GM18526 (cell line): ENCODE measurements around the gene VILL.

ENCODE experiments used
- POLR2A ChIP-seq: IDR thresholded peaks from 3 replicates; pipeline ENCODE4 v1.6.1; 2011; ENCODE audit not compliant: insufficient read length; ENCODE audit errors: extremely low read depth

VILL gene

GRCh38 chr3:37988931-37989525 lies 1.6 kb upstream of the VILL start:
- TF ChIP-seq POLR2A: no peak

- TF ChIP-seq POLR2A: no peak
These were observed 635 bp upstream of the VILL start for GRCh38 chr3:37989821-37990480.

DNA sequence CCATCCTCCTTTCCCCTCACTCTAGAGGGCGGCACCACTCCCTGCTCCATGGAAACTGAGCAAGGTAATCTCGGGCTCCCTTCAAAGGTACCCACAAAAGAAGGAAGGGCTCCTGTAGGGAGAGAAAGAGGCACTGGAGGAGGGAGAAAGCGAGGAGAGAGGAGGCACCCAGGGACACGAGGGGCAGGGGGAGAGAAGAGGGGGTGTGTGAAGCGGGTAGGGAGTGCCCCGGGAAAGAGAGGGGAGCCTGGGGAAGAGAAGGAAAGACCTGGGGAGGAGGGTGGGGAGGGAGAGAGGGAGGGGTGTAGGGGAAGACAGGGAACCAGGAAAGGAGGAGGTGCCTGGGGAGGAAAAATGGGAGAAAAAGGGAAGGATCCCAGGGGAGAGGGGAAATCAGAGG lies 523 bp downstream of the VILL start:
- no peak for TF ChIP-seq POLR2A

- no peak for TF ChIP-seq POLR2A
These were observed 1.2 kb downstream of the VILL start for GRCh38 chr3:37991823-37992222.

DNA sequence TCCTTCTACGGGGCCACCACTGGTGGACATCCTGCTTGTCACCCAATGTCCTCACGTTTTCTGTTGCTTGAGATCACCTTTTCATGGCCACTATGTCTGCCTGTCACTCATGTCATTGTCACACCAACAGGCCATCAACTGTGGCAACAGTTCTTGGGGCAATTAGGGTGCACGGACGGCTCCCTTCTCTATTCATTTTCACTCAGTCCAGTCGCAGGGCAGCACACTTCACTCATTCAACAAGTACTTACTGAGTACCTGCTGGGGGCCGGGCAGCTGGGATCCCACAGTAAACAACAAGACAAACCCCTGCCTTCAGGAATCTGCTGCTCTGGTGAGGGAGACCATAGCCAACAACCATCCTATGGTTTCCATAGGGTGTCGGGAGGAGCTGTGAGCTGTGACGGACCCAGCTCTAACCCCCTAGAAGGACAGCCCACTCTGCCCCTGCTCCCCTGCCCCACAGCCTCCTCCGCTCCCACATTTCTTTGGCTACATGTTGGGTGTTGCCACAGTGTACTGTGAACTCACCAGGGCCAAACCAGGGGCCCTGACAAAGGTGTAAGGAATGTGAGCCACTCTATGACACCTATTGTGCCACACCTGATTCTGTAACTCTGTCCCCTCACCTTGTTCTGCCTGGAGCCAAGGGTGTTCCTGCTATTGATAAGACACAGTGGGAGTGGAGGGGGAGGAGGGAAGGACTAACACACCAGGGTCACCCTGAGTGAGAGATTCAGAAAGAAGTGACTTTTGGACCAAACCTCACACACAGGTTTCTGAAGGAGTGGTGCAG lies 1.9 kb downstream of the VILL start:
- no peak for TF ChIP-seq POLR2A

DNA sequence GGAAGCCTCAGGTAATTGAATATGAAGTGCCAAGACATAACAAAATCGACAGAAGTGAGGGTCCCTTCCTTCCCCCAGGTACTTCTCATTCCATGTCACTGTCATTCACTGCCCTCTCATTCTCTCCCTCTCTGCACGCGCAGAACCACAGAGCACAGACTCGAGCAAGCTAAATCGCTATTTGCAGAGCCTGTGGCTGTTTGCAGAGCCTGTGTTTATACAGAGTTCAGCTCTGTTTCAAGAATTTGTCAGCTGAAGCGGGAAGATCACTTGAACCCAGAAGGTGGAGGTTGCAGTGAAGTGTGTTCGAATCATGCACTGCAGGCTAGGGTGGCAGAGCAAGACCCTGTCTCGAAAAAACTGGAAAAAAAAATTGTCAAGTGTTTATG lies 2.5 kb downstream of the VILL start:
- no peak for TF ChIP-seq POLR2A

GRCh38 chr3:37993460-37993819 lies 2.9 kb downstream of the VILL start:
- no peak for TF ChIP-seq POLR2A

- peak; percentile 76 for TF ChIP-seq POLR2A
These were observed 3.4 kb downstream of the VILL start for GRCh38 chr3:37993820-37994638.

GRCh38 chr3:37994639-37994972 lies 4.0 kb downstream of the VILL start:
- no peak for TF ChIP-seq POLR2A

DNA sequence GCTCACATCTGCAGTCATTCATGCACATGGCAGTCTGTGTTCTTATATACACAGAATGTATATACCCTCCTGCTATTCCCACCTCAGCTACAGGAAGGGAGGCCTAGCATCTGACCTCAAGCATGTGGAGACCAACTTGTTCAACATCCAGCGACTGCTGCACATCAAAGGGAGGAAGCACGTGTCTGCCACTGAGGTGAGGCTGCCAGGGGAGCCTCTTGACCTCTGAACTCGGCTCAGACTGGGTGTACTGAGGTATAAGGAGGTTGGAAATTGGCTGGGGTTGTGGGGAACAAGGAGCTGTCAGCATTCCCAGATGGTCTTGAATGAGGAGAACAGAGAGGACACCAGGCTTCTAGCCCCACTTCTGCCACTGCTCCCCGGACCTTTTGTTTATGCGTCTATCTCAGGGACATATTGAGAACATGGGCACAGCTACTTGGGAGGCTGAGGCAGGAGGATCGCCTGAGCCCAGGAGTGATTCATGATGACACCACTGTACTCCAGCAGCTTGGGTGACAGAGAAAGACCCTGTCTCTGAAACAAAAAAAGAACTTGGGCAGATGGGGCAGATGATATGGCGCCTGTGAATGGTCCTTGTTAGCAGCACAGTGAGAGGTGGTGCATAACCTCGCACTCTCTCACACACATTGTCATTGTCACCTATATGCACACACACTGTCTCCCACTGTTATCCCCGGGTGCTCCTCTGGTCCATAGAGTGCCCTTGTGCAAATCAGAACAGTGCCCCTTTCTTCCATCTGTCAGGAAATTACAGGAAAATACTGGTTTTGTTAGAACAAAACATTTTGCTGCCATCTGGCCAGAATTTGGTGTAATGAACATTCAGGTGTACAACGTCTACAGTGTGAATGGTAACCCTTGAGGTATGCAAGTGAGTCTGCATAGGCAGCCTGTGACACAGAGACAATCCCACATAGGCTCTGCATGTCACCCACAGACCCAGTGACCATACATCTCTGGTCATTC lies 5.4 kb downstream of the VILL start:
- TF ChIP-seq POLR2A: no peak

DNA sequence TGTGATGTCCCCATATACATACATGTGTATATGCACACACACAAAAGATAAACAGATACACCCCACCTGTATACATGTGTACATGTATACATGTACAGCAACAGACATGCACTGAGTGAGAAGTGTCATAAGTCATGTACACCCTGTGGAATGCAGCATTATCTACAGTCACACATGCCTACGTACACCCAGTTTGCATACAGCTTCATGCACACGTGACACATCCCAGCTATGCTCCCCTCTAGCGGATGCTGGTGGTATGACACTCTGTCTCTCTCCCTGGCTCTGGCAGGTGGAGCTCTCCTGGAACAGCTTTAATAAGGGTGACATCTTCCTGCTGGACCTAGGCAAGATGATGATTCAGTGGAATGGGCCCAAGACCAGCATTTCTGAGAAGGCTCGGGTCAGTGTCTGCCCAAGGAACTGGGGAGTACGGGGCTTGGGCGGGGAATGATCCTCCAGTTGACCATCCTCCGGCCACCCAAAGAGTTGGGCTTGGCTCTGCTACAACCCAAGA lies 6.3 kb downstream of the VILL start:
- TF ChIP-seq POLR2A: no peak

DNA sequence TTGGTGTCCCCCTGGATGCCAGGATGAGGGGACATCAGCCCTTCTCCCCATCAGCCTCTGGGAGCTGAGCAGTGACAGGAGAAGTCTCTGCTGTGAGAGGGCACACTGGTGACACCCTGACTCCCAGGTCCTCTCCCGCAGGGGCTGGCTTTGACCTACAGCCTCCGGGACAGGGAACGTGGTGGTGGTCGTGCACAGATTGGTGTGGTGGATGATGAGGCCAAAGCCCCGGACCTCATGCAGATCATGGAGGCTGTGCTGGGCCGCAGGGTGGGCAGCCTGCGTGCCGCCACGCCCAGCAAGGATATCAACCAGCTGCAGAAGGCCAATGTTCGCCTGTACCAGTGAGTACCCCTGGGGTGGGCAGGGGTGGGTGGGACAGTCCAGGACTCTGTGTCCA lies 6.8 kb downstream of the VILL start:
- TF ChIP-seq POLR2A: no peak

DNA sequence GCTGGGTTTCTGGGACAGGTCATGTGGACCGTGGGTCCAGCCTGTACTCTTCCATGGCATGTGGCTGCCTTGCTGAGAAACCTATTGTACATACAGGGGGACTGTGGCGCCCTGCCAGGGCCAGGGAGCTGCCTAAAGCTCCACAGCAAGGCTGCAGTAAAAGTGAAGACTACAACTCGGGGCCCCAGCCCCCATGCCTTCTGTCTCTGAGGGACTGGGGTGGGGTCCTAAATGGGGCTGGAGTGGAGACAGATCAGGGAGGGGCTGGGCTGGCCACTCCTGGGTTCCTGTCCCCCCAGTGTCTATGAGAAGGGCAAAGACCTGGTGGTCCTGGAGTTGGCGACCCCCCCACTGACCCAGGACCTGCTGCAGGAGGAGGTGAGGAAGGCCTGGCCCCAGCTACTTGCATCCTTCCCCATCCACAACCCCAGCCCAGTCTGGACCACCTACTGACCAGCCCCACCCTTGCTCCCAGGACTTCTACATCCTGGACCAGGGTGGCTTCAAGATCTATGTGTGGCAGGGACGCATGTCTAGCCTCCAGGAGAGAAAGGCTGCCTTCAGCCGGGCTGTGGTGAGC lies 7.3 kb downstream of the VILL start:
- no peak for TF ChIP-seq POLR2A

- TF ChIP-seq POLR2A: no peak
These were observed 9.2 kb downstream of the VILL start for GRCh38 chr3:37999836-38000235.
